Fibroblast of skin of abdomen (primary cell): ENCODE results near the gene KIF22.
A peak's percentile ranks its signal among the peaks of the same experiment; 100 is the strongest.

ENCODE experiments used
- DNase-seq: peaks from one replicate; pipeline ENCODE4 v3.0.0-alpha.2; 2013

KIF22 gene

DNA sequence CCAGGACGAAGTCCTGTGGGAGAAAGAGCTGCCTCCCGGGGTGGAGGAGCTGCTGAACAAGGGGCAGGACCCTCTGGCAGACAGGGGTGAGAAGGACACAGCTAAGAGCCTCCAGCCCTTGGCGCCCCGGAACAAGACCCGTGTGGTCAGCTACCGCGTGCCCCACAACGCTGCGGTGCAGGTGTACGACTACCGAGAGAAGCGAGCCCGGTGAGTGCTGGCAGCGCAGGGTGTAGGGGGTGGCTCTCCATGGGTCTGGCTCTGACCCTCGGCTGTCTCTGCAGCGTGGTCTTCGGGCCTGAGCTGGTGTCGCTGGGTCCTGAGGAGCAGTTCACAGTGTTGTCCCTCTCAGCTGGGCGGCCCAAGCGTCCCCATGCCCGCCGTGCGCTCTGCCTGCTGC is 51.1 kb downstream of the KIF22 start:
- no peak for DNase-seq

DNA sequence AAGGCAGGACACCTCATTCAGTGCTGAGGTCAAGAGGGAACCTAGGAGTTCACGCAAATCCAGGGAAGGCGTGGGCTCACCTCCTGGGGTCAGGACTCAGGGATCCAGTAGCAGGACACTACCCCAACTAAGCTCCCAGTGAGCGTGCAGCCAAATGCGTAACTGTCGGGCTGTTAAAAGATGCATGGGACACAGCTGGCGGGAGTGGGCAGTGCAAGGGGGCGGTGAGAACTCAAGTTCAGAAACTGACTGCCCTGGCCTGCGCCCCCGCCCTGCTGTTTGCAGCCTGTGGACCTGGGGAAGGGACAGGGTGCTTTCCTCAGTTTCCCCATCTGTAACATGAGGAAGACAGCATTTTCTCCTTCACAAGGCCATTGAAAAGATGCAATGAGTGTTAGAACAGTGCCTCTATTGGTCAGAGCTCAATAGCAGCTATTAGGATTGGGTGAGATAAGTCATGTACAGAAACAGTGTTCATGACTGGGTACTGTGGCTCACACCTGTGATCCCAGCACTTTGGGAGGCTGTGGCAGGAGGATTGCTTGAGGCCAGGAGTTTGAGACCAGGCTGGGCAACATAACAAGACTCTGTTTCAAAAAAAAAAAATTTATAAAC is 52.3 kb downstream of the KIF22 start:
- DNase-seq, result no peak

DNA sequence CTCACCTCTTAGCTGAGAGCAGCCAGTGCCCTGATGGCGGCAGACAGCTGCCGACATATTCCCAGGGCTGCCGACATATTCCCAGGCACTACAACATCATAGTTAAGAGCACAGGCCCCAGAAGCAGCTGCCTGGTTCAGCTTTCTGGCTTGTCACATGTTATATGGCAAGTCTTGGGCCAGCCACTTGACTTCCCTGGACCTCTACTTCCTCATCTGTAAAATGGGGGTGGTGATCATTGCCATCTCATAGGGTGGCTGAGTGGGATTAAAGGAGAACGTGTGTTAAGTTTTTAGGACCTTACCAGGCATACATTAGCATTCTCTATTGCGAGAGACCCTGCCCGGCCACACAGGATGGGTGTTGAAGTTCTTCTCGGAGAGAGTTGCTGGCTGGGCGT is 53.4 kb downstream of the KIF22 start:
- no peak for DNase-seq

DNA sequence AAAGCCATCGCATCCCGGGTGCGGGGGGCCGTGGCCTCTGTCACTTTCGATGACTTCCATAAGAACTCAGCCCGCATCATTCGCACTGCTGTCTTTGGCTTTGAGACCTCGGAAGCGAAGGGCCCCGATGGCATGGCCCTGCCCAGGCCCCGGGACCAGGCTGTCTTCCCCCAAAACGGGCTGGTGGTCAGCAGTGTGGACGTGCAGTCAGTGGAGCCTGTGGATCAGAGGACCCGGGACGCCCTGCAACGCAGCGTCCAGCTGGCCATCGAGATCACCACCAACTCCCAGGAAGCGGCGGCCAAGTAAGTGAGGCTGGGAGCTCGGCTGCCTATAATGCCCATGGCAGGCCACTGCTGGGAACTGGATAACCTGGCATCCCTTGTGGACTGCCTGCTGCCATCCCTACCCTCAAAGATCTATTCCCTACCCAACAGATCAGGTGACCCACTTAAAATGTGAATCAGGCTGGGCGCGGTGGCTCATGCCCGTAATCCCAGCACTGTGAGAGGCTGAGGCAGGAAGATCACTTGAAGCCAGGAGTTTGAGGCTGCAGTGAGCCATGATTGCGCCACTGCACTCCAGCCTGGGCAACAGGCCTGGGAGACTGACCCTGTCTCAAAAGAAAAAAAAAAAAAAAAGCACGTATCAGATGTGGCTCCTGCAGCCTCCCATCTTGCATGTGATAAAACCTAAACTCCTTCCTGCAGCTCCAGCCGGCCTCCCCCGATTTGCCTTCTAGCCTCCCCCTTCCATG is 54.2 kb downstream of the KIF22 start:
- no peak for DNase-seq

DNA sequence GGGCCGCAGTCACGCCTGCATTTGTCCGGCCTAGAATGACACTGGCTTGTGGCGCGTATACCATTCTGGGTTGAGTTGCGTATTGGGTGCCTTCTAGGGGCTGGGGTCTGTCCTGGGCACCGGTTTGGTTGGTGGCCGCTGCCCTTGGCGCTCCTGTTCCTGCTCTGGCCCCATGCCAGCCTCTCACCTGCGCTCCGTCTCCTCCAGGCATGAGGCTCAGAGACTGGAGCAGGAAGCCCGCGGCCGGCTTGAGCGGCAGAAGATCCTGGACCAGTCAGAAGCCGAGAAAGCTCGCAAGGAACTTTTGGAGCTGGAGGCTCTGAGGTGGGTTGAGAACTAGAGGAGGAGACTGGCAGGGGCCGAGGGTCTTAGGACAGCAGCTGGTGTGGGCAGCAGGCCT is 55.1 kb downstream of the KIF22 start:
- no peak for DNase-seq

DNA sequence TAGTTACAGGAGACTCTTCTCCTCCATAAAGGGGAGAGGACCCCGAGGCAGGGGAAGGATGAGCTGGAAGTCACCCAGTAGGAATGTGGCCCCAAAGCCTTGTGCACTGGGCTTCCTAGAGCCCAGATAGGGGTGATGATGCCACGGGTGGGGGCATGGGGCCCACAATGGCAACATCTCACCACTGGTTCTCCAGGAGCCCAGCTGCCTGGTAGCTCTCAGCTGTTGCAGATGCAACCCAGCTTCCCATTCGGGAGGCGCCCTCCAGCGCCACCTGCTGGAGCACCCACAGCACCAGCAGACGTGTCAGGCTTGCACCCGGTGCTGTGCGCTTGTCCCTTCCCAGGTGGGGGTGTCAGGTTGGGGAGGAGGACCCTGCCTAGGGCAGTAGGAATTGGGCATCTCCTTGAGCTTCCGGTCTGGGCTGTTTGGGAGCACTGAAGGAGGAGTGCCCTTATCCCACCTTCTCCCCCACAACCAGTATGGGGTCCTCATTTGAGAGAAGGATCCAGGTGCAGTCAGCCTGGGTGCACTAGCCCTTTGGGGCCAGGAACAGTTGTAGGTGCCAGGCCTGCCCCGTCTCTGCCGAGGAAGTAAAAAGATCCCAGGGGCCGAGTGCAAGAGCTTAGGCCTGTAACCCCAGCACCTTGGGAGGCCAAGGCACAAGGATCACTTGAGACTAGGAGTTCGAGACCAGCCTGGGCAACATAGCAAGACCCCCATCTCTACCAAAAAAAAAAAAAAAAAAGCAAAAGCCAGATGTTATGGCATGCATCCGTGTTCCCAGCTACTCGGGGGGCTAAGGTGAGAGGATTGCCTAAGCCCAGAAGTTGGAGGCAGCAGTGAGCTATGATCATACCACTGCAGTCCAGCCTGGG is 58.1 kb downstream of the KIF22 start:
- DNase-seq, result peak; percentile 47

DNA sequence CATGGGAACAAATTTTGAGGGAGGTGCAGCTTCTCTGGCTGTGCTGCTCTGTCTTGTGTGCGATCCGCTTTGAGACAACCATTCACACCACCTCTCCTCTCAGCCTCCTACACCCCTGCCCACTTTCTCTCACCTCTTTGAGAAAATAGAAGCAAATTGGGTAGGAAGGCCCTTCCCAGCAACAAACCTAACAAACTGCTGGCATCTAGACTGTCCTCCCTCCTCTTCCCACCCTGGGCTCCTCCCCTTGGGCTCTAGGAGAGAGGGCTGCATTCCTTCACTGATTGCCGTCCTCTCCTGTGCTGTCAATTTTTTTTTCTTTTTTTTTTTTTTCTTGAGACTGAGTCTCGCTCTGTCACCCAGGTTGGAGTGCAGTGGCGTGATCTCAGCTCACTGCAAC is 59.0 kb downstream of the KIF22 start:
- DNase-seq, result no peak

DNA sequence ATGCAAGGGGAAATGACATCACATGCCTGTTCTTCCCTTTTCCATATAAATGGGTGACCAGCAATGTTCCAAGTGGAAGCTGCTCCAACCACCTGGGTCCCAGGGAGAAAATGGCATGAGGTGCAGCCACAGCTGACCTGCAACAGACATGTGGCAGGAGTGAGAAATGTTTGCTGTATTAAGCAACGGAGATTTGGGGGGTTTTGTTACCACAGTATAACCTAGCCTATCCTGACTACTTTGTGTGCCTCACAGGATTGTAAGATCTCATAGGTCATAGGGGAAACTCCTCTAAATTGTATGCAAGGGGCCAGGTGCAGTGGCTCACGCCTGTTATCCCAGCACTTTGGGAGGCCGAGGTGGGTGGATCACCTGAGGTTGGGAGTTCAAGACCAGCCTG is 60.4 kb downstream of the KIF22 start:
- DNase-seq, result no peak

DNA sequence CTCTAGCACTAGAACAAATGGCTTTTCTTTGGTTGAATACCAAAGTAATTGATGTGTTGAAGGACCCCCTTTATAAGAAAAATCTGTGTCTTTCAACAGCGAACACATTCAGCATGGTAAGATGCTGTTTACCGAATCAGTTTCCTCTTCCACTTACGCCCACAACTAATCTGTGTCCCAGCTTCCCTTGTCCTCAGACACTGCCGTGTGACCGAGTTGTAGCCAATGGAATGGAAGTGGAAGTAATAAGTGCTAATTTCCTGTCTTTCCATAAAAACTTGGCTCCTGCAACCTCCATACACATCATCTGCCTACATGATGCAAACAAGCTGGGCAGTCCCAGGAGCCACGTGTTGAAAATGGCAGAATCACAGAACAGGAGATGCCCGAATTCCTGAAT is 62.1 kb downstream of the KIF22 start:
- peak; percentile 69 for DNase-seq

DNA sequence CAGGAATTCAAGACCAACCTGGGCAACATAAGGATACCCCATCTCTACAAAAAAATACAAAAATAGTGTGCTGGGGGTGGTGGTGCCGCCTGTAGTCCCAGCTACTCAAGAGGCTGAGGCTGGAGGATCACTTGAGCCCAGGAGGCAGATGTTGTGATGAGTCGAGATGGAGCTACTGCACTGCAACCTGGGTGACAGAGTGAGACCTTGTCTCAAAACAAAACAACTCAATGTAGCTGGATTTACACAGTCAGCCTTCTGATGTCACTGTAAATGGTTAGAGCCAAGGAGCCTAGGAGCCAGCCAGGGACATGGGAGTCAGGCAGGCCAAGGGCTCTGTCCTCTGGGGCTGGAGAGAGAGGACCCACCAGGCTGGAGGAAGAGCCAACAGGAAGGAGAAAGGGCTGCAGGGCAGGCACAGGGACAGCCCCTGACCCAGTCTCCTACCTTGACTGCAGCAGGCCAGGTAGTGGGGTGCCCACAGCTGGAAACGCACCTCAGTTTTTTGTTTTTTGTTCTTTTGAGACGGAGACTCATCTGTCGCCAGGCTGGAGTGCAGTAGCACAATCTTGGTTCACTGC is 64.1 kb downstream of the KIF22 start:
- DNase-seq, result no peak
